HG03520 (cell line): ENCODE results near the gene BABAM2.

Experiments used
- ATAC-seq: cut with Tn5 transposase; IDR thresholded peaks from one replicate; pipeline ENCODE4 v1.9.1; 2021; ENCODE audit warnings: mild to moderate bottlenecking, moderate library complexity; ENCODE audit not compliant: unreplicated experiment

The BABAM2 gene

GRCh38 chr2:28350196-28350595 is 459.7 kb downstream of the BABAM2 start:
- ATAC-seq: no peak

GRCh38 chr2:28350791-28351285 is 460.3 kb downstream of the BABAM2 start:
- no peak for ATAC-seq

GRCh38 chr2:28351621-28352020 is 461.1 kb downstream of the BABAM2 start:
- no peak for ATAC-seq

GRCh38 chr2:28352104-28352503 is 461.6 kb downstream of the BABAM2 start:
- no peak for ATAC-seq

- ATAC-seq: no peak
Observed at GRCh38 chr2:28352610-28353195, 462.2 kb downstream of the BABAM2 start.

- no peak for ATAC-seq
Observed at GRCh38 chr2:28354920-28355520, 464.5 kb downstream of the BABAM2 start.

GRCh38 chr2:28355521-28356094 is 465.1 kb downstream of the BABAM2 start:
- no peak for ATAC-seq

- no peak for ATAC-seq
Observed at GRCh38 chr2:28356095-28356911, 465.8 kb downstream of the BABAM2 start.

- ATAC-seq: no peak
Observed at GRCh38 chr2:28357055-28357454, 466.5 kb downstream of the BABAM2 start.

- no peak for ATAC-seq
Observed at GRCh38 chr2:28357948-28358667, 467.6 kb downstream of the BABAM2 start.

- ATAC-seq: no peak
Observed at GRCh38 chr2:28358668-28359201, 468.2 kb downstream of the BABAM2 start.

- ATAC-seq: no peak
Observed at GRCh38 chr2:28359222-28360057, 468.9 kb downstream of the BABAM2 start.

- no peak for ATAC-seq
Observed at GRCh38 chr2:28360058-28360717, 469.7 kb downstream of the BABAM2 start.

GRCh38 chr2:28360718-28361293 is 470.3 kb downstream of the BABAM2 start:
- ATAC-seq: no peak

GRCh38 chr2:28361991-28362710 is 471.6 kb downstream of the BABAM2 start:
- no peak for ATAC-seq

GRCh38 chr2:28362991-28363521 is 472.5 kb downstream of the BABAM2 start:
- ATAC-seq: no peak

GRCh38 chr2:28363686-28364280 is 473.3 kb downstream of the BABAM2 start:
- no peak for ATAC-seq

GRCh38 chr2:28364610-28365009 is 474.1 kb downstream of the BABAM2 start:
- ATAC-seq: no peak
